ENCODE measurements around the gene ITCH. TPM values are rescaled to one million over a fixed set of nuclear protein-coding genes. Genes with fewer than 3 reads are reported as not detected.

Gene ITCH
- total RNA-seq, 1 experiment from 2014 or later = 78.8 TPM

DNA sequence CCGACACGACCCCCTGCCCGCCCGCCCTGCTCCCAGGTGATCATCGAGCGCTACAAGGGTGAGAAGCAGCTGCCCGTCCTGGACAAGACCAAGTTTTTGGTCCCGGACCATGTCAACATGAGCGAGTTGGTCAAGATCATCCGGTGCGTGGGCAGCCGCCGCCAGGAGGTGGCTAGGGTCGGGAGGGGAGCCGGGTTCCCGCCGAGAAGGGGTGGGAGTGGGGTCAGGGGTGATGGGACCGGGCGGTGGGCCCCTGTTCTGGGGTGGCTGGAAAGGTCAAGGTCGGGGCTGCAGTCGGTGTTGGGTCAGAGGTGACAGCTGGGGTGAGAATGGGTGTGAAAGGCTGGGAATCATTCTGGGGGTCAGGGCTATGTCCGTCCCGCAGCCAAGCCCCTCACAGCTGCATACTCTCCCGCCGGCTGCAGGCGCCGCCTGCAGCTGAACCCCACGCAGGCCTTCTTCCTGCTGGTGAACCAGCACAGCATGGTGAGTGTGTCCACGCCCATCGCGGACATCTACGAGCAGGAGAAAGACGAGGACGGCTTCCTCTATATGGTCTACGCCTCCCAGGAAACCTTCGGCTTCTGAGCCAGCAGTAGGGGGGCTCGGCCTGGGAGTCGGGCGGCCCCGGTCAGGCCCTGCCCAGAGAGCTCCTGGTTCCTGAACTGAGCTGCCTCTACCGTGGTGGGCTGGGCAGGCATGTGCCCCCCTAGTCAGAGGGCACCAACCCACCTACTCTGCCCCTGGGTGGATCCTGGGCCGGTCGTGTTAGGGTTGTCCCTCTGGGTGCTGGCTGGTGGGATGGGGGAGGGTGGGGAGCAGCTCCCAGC is 196.5 kb downstream of the ITCH start (continued):
- TF ChIP-seq RAD21 (IDR thresholded peaks at IDR 0.05; ENCODE audit: low read depth) = no peak

DNA sequence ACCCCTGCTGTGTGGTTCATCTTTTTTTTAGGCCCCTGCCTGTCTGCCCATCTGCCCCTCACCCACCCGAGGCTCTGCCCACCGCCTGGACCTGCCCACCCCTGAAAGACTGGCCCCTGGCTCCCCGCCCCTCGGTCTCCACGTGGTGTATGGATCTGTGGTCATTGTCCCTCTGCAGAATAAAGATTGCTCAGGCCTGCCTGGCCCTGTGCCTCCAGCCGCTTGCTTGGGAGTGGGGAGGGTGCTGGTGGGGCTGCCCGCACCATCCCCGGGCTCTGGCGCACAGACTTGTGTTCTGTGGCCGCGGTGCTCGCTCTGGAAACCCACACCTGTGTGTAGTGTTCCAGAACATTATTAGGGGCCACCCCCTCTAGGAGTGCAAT is 197.1 kb downstream of the ITCH start:
- Histone ChIP-seq H3K4me1 (ENCODE audit: control insufficient read depth in 1 of 2, insufficient read depth in 2 of 2, low read length in 2 of 2) (no peaks in the 10 kb centered on the region), H3K36me3 (ENCODE audit: control insufficient read depth in 1 of 2, insufficient read depth in 2 of 2, low read length in 2 of 2) (no peaks in the 10 kb centered on the region), H2AFZ (ENCODE audit: low read depth, low read length, poor library complexity, severe bottlenecking) (no peak overlapping the region), H3K9me2 (ENCODE audit: insufficient read depth) (no peaks in the 10 kb centered on the region), H3K4me2 (ENCODE audit: low read length) (no peak overlapping the region), H4K20me1 (ENCODE audit: insufficient read depth) (no peaks in the 10 kb centered on the region), H3K4me3 (replicated peaks in 1 of 2; ENCODE audit: low read depth in 1 of 2, low read length in 2 of 2) (no peak overlapping the region), H3K9me3 (ENCODE audit: control insufficient read depth in 1 of 2, insufficient read depth in 1 of 2, low read depth in 1 of 2, low read length in 2 of 2) (no peaks in the 10 kb centered on the region), H3K9ac (ENCODE audit: low read length) (no peak overlapping the region), H3K27ac (ENCODE audit: low read depth, low read length) (no peak overlapping the region), H3K27me3 (ENCODE audit: insufficient read depth, low read length) (no peaks in the 10 kb centered on the region), H3K79me2 (ENCODE audit: insufficient read depth, low read length) (no peaks in the 10 kb centered on the region)
- ChIA-PET POLR2A (interaction anchor here (0.7 kb wide), 1 partner anchor 172 kb away, joined by 3 read pairs; no protein-coding TSS in a partner anchor), CTCF (no interaction called here), RAD21 (ENCODE audit: low non-redundant PET in 1 of 2, low total read pairs in 2 of 2, uncharacterized antibody in 2 of 2, unreplicated experiment in 2 of 2) (interaction anchor here in 1 of 2 experiments (0.7 kb wide), 1 partner anchor 23 kb away, joined by 6 read pairs; no protein-coding TSS in a partner anchor)
- no peak for DNase-seq (ENCODE audit: low read depth, low spot score)
- TF ChIP-seq POLR2AphosphoS5 (IDR thresholded peaks at IDR 0.05; ENCODE audit: low read depth, low read length) = no peak
- TF ChIP-seq, protein P1, sequence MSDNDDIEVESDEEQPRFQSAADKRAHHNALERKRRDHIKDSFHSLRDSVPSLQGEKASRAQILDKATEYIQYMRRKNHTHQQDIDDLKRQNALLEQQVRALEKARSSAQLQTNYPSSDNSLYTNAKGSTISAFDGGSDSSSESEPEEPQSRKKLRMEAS (IDR thresholded peaks at IDR 0.05) = no peak
- no peak for TF ChIP-seq EGR1 (IDR thresholded peaks at IDR 0.05; ENCODE audit: low read depth)
- no peak for TF ChIP-seq EZH2 (IDR thresholded peaks at IDR 0.05)
- TF ChIP-seq ZNF274 (IDR thresholded peaks at IDR 0.05; ENCODE audit: low read depth, low read length) = no peak
- TF ChIP-seq SIN3A (IDR thresholded peaks at IDR 0.05; ENCODE audit: low read depth) = no peak
- no peak for TF ChIP-seq EZH2phosphoT487 (IDR thresholded peaks at IDR 0.05; ENCODE audit: borderline replicate concordance)
- TF ChIP-seq TCF7L2 (IDR thresholded peaks at IDR 0.05; ENCODE audit: borderline replicate concordance, extremely low read depth, insufficient read depth, insufficient read length) = no peak
- TF ChIP-seq CBX3 (IDR thresholded peaks at IDR 0.05; ENCODE audit: low read depth) = no peak
- TF ChIP-seq, protein P2, sequence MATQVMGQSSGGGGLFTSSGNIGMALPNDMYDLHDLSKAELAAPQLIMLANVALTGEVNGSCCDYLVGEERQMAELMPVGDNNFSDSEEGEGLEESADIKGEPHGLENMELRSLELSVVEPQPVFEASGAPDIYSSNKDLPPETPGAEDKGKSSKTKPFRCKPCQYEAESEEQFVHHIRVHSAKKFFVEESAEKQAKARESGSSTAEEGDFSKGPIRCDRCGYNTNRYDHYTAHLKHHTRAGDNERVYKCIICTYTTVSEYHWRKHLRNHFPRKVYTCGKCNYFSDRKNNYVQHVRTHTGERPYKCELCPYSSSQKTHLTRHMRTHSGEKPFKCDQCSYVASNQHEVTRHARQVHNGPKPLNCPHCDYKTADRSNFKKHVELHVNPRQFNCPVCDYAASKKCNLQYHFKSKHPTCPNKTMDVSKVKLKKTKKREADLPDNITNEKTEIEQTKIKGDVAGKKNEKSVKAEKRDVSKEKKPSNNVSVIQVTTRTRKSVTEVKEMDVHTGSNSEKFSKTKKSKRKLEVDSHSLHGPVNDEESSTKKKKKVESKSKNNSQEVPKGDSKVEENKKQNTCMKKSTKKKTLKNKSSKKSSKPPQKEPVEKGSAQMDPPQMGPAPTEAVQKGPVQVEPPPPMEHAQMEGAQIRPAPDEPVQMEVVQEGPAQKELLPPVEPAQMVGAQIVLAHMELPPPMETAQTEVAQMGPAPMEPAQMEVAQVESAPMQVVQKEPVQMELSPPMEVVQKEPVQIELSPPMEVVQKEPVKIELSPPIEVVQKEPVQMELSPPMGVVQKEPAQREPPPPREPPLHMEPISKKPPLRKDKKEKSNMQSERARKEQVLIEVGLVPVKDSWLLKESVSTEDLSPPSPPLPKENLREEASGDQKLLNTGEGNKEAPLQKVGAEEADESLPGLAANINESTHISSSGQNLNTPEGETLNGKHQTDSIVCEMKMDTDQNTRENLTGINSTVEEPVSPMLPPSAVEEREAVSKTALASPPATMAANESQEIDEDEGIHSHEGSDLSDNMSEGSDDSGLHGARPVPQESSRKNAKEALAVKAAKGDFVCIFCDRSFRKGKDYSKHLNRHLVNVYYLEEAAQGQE (IDR thresholded peaks at IDR 0.05; ENCODE audit: low read depth) = no peak
- TF ChIP-seq RAD21 (IDR thresholded peaks at IDR 0.05; ENCODE audit: low read depth) = no peak
- TF ChIP-seq, protein P3, sequence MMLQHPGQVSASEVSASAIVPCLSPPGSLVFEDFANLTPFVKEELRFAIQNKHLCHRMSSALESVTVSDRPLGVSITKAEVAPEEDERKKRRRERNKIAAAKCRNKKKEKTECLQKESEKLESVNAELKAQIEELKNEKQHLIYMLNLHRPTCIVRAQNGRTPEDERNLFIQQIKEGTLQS (IDR thresholded peaks at IDR 0.05) = no peak
- no peak for TF ChIP-seq POLR2A (IDR thresholded peaks at IDR 0.05; ENCODE audit: borderline replicate concordance, extremely low read depth, insufficient read depth, insufficient read length)
- TF ChIP-seq ZFX (IDR thresholded peaks at IDR 0.05) = no peak
- no peak for TF ChIP-seq ELF1 (IDR thresholded peaks at IDR 0.05; ENCODE audit: borderline replicate concordance, low read depth)
- no peak for TF ChIP-seq JUND (IDR thresholded peaks at IDR 0.05)
- TF ChIP-seq, protein P4, sequence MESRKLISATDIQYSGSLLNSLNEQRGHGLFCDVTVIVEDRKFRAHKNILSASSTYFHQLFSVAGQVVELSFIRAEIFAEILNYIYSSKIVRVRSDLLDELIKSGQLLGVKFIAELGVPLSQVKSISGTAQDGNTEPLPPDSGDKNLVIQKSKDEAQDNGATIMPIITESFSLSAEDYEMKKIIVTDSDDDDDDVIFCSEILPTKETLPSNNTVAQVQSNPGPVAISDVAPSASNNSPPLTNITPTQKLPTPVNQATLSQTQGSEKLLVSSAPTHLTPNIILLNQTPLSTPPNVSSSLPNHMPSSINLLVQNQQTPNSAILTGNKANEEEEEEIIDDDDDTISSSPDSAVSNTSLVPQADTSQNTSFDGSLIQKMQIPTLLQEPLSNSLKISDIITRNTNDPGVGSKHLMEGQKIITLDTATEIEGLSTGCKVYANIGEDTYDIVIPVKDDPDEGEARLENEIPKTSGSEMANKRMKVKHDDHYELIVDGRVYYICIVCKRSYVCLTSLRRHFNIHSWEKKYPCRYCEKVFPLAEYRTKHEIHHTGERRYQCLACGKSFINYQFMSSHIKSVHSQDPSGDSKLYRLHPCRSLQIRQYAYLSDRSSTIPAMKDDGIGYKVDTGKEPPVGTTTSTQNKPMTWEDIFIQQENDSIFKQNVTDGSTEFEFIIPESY (IDR thresholded peaks at IDR 0.05; ENCODE audit: extremely low read depth, insufficient replicate concordance, low read length) = no peak
- no peak for TF ChIP-seq FOSL1 (IDR thresholded peaks at IDR 0.05; ENCODE audit: low read depth)
- no TSS peak for BruUV-seq (replicated peaks)
- intact Hi-C loops (cut with micrococcal nuclease) = no loop called here
- ATAC-seq = no peak
